CD4-positive, alpha-beta T cell treated with Interferon alpha-2 for 1 hour (primary cell): ENCODE data around the gene PXYLP1.

Source experiments
- DNase-seq, 2 donors: peaks; one replicate each; pipeline ENCODE4 v3.0.0-alpha.2; 2020 to 2022

The PXYLP1 gene

GRCh38 chr3:141230293-141230692 lies 1.3 kb upstream of the PXYLP1 start:
- no peak for DNase-seq

DNA sequence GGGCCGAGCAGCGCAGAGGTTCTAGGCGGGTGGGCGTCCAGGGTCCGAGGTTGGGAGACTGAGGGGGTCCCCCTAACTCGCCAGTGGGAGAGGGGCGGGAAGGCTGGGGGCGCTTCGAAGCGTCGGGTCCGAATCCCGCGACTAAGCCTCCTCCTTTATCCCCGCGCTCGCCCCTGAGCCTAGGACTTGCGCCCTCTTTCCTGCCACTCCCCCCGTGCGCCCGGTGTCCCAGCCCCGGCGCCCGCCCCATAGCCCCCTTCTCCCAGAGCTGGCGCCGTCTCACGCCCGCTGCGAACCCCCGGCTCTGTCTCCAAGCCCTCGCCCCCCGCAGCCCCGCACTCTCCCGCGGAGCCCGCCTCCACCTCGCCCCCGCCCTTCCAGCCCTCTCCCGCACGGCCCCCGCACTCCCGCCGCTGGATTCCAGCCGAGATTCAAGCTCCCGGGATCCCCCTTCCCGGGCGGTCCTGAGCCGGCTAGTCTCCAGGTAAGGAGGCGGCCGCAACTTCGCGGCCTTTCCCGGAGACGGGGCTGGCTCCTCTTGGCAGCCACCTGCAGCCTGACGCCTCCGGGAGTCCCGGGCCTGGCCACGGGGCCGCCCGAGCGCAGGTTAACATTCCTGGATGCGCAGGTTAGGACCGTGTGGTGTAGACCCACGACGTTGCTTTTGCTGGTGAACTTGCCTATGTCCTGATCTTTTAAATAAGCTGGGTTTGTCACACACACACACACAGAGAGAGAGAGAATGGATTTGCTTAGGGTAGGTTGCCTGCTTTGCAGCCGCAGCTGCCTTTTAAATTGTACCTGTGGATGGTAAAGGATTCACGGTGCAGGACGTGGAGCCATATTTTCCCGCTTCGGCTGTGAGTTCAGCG lies 563 bp downstream of the PXYLP1 start:
- peak; percentile 7 to 37 for DNase-seq

DNA sequence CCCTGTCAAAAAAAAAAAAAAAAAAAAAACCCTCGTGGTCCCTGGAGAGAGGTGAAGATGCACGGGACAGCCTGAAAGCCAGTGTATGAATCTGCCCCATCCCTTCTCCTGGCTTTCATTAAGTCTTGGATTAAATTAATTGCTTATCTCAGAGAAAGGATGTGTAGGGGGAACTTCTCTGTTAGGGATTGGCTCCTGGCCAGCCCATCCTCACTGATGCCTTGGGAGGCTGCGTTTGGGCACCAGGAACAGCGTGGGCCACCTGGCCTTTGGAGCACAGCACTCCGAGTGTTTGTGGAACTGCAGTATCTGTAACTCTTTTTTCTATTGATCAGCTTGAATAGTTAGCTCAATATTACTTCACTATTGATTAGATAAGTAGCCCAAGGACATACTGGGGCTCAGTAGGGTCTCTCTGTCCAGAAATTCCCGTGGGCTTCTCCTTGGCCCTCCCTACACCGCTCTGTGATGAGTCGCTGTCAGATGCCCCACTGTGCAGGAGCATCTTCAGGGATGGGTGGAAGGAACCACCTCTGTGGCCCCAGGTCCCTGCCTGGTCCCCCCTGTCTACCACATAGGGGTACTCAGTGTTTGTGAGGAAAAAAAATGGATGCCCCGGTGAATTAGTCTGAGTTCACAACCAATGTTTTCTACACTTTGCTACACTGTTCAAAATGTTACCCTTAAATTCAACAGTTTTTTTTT lies 2.0 kb downstream of the PXYLP1 start:
- no peak for DNase-seq

- DNase-seq, result no peak
These were observed 2.7 kb downstream of the PXYLP1 start for GRCh38 chr3:141234283-141234682.

DNA sequence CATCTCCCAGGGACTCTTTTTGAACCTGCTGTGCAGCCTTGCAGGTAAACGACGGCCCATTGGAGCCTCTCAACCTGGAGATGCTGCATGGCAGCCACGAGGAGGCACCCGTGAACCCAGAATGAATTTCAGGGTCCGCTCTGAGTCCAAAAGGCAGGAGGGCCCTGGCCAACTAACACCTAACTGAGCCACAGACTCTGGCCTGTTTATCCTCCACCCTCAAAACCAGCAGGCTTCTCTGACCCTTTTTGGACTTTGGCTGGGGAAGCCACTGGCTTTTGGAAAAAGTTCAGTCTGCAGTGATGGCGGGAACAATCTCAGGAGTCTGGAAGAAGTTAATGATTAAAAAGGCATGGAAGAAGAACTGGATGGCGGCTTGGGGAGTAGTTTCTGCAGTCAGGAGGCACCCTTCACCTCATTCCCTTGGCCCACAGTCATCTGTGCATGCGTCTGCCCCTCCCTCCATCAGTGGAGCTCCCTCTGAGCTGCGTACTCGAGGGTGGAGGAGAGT lies 4.1 kb downstream of the PXYLP1 start:
- DNase-seq, result no peak

DNA sequence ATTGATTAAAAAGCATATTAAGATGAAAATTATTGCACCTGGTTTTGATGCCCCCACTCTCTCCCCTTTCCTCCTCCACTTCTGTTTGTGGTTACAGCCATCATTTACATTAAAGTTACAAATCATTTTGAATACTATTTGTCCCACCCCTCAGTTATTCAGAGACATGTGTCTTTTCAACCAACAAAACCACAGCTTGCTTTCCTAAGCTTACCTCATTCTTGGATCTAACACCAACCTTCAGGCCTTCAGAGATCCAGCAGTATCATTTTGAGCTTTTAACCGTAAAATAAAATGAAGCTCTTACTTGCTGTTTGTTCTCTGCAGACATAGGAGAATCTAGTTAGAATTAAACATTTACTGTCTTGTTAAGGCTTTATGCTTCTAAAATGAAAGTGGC lies 4.7 kb downstream of the PXYLP1 start:
- DNase-seq, result no peak

GRCh38 chr3:141237701-141238521 lies 6.3 kb downstream of the PXYLP1 start:
- no peak for DNase-seq

- DNase-seq, result no peak
These were observed 8.1 kb downstream of the PXYLP1 start for GRCh38 chr3:141239511-141240281.

- DNase-seq, result no peak
These were observed 8.7 kb downstream of the PXYLP1 start for GRCh38 chr3:141240286-141240685.

DNA sequence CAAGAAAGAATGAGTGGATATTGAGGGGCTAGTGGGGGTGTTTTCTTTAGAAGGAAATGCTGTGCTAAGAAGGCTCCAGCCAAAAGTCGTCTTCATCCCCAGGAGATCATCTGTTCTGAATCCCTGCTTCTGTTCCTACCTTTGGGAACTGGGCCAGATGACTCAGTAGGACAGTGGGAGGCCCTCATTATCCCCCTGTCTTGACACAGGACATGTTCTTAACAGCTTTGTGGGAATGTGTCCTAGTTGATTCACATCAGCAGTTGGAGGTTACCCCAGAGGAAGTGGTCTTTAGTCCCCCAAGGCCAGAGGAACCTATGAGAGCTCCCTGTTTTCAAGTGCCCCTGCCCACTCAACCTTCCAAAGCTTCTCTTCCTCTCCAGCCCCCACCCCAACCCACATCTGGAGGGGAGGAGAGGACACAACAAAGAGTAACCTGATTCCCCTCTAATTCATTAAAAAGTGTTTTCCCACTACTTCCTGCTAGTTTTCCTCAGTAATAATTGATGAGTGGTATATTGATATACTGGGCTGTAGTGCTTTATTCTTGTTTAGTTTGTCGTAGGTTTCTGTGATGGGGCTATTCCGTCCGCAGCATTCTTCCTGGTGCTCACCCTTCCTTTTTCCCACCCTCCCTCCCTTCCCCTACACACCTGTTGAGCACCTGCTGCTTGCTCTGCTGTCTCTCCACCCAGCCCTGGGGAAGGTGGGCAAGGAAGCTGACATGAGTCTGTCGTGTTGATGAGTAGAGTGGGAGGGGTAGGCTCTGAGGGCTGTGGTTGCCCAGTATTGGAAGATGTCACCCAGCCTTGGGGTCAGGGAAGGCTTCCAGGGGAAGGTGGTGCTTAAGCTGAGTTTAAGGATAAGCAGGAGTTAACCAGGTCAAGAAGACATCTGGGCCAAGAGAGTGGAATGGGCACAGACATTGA lies 9.3 kb downstream of the PXYLP1 start:
- no peak for DNase-seq

DNA sequence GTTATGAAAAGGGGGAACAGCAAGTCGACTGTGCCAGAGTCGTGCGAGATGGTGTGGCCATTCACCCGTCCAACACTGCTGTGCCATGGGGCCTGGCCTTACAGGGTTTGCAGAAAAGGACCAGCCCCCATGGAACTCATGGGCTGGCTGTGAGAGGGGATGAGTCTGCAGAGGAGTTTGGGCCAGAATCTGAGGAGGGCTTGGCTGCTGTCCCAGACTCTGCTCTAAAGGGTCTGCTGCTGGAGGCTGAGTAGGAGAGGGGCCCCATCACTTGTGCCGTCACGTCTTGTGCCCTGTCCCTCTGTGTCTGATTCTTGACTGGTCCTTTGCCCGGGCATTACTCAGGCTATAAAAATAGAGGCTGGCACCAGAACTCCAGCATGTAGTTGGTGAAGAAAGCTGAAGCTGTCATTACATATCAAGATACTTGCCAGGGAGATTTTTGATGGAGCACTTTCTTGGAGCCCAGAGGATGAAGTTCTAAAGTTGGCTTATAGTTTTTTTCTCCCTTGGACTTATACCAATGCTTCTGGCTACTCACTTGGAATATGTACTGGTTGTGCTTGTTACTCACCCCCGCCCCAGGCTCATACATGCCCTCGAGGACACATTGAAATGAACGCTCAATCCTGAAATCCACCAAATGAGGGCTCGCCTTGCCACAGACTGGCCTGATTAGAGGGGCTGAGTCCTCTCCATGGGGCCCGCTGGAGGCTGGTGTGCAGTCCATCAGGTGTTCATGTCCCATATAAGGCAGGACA lies 10.2 kb downstream of the PXYLP1 start:
- DNase-seq, result no peak

GRCh38 chr3:141242377-141243092 lies 10.9 kb downstream of the PXYLP1 start:
- no peak for DNase-seq

GRCh38 chr3:141243271-141243707 lies 11.7 kb downstream of the PXYLP1 start:
- peak; percentile 41 to 57 for DNase-seq

DNA sequence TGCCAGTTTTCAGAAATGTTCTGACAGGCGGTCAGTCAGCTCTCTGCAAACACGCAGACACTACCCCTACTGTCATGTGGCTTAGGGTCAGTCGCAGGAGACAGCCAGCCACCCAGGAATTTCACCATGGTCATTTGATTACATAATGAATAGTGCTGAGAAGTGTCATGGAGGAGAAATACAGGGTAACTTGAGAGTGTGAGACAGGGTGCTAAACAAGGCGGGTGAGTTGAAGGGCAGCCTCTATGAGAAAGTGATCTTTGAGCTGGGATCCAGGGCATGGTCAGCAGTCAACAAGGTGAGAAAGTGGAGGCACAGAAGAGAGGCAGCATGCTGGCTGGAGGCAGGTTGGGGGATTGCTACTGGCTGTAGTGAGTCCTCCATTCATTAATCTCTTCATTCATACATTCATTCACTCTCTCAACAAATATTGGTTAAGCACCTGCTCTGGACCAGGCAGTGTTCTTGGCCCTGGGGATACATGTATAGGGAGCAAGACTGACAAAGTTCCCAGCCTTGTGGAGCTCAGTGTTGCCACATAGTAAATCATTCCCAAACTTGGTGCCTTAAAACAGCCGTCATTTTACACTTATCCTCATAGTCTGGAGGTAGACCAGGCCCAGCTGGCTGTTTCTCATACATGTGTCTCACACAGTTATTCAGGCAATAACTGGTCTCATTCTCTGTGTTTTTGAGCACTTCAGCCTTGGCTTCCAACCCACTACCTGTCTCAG lies 14.8 kb downstream of the PXYLP1 start:
- no peak for DNase-seq

- no peak for DNase-seq
These were observed 15.3 kb downstream of the PXYLP1 start for GRCh38 chr3:141246958-141247301.

DNA sequence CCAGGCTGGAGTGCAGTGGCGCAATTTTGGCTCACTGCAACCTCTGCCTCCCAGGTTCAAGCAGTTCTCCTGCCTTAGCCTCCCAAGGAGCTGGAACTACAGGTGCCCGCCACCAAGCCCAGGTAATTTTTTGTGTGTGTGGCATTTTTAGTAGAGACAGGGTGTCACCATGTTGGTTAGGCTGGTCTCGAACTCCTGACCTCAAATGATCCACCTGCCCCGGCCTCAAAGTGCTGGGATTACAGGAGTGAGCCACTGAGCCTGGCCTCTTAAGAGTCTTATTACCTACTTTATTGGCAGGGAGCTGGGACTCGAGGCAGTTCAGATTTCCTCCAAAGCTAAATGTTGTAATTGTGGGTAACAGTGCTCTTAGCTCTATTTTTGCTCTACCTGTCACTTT lies 16.4 kb downstream of the PXYLP1 start:
- DNase-seq, result no peak

DNA sequence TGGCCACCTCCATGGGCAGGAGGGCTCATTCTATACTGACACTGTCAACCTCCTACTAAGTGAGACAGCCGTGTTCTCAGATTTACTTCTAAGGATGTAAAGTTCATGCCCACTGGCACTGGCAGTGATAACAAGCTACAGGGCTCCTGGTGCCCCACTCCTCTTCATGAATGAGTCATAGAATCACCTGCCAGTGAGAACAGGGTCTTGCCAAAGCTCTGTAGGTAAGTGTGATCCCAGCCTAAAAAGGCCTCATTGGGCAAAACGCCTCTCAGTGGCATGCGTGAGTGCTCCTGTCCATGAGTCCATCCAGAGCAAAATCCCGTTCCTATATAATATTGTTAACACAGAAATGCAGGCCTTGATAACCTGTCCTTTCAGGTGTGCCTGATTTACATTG lies 17.4 kb downstream of the PXYLP1 start:
- DNase-seq, result no peak

- DNase-seq, result no peak
These were observed 18.7 kb downstream of the PXYLP1 start for GRCh38 chr3:141250342-141250741.

GRCh38 chr3:141250828-141251227 lies 19.2 kb downstream of the PXYLP1 start:
- DNase-seq, result no peak
